ENCODE results near the gene MSANTD1. TPM values are rescaled to one million over a fixed set of nuclear protein-coding genes. Genes with fewer than 3 reads are reported as not detected.

MSANTD1 gene
- total RNA-seq, 1 experiment from 2014 or later: 1.4 TPM

- Mint-ChIP-seq H3K27ac (ENCODE audit: unreplicated experiment) (no peak overlapping the region), H3K36me3 (ENCODE audit: insufficient read depth, unreplicated experiment) (no peaks in the 10 kb centered on the region)
Measured at GRCh38 chr4:3201718-3202702, 46.9 kb upstream of the MSANTD1 start.

GRCh38 chr4:3202836-3203820 is 45.8 kb upstream of the MSANTD1 start:
- Mint-ChIP-seq H3K4me1 (ENCODE audit: low read depth, unreplicated experiment) (no peaks in the 10 kb centered on the region), H3K27ac (ENCODE audit: unreplicated experiment) (no peak overlapping the region), H3K9me3 (ENCODE audit: low read depth, unreplicated experiment) (no peaks in the 10 kb centered on the region), H3K4me3 (ENCODE audit: low read depth, unreplicated experiment) (no peak overlapping the region), H3K36me3 (ENCODE audit: insufficient read depth, unreplicated experiment) (no peaks in the 10 kb centered on the region), H3K27me3 (ENCODE audit: unreplicated experiment) (no peaks in the 10 kb centered on the region)
- no peak for TF ChIP-seq CTCF (IDR thresholded peaks at IDR 0.05; ENCODE audit: unreplicated experiment)
- intact Hi-C loops (cut with micrococcal nuclease; ENCODE audit: unreplicated experiment): no loop called here
- BruUV-seq (replicated peaks): no TSS peak
- DNase-seq: no peak
- CTCF ChIA-PET: interaction anchor here (1.2 kb wide), 1 partner anchor 89 kb away, joined by 4 read pairs; no protein-coding TSS in a partner anchor

More at GRCh38 chr4:3201718-3202702, 46.9 kb upstream of the MSANTD1 start:
- intact Hi-C loops (cut with micrococcal nuclease; ENCODE audit: unreplicated experiment): no loop called here
- TF ChIP-seq CTCF (IDR thresholded peaks at IDR 0.05; ENCODE audit: unreplicated experiment): no peak
- BruUV-seq (replicated peaks): no TSS peak
- CTCF ChIA-PET: no interaction called here
- Mint-ChIP-seq H3K4me3 (ENCODE audit: low read depth, unreplicated experiment) (no peak overlapping the region), H3K4me1 (ENCODE audit: low read depth, unreplicated experiment) (no peaks in the 10 kb centered on the region), H3K9me3 (ENCODE audit: low read depth, unreplicated experiment) (no peaks in the 10 kb centered on the region), H3K27me3 (ENCODE audit: unreplicated experiment) (no peaks in the 10 kb centered on the region)
- DNase-seq: no peak

- no peak for DNase-seq
- no TSS peak for BruUV-seq (replicated peaks)
- CTCF ChIA-PET: interaction anchor here (1.2 kb wide), 1 partner anchor 88 kb away, joined by 4 read pairs; no protein-coding TSS in a partner anchor
- Mint-ChIP-seq H3K4me3 (ENCODE audit: low read depth, unreplicated experiment) (no peak overlapping the region), H3K9me3 (ENCODE audit: low read depth, unreplicated experiment) (no peaks in the 10 kb centered on the region), H3K27ac (ENCODE audit: unreplicated experiment) (no peak overlapping the region), H3K36me3 (ENCODE audit: insufficient read depth, unreplicated experiment) (no peaks in the 10 kb centered on the region), H3K4me1 (ENCODE audit: low read depth, unreplicated experiment) (no peaks in the 10 kb centered on the region), H3K27me3 (ENCODE audit: unreplicated experiment) (no peaks in the 10 kb centered on the region)
- intact Hi-C loops (cut with micrococcal nuclease; ENCODE audit: unreplicated experiment): no loop called here
- TF ChIP-seq CTCF (IDR thresholded peaks at IDR 0.05; ENCODE audit: unreplicated experiment): no peak
Measured at GRCh38 chr4:3203971-3204431, 45.0 kb upstream of the MSANTD1 start.

- CTCF ChIA-PET: no interaction called here
- H3K4me1 Mint-ChIP-seq (ENCODE audit: low read depth, unreplicated experiment): no peaks in the 10 kb centered on the region
- no peak for TF ChIP-seq CTCF (IDR thresholded peaks at IDR 0.05; ENCODE audit: unreplicated experiment)
- no peaks in the 10 kb centered on the region for H3K36me3 Mint-ChIP-seq (ENCODE audit: insufficient read depth, unreplicated experiment)
- no peak overlapping the region for H3K4me3 Mint-ChIP-seq (ENCODE audit: low read depth, unreplicated experiment)
- DNase-seq: no peak
- no peaks in the 10 kb centered on the region for H3K27me3 Mint-ChIP-seq (ENCODE audit: unreplicated experiment)
- no peaks in the 10 kb centered on the region for H3K9me3 Mint-ChIP-seq (ENCODE audit: low read depth, unreplicated experiment)
- BruUV-seq (replicated peaks): no TSS peak
- H3K27ac Mint-ChIP-seq (ENCODE audit: unreplicated experiment): no peak overlapping the region
- intact Hi-C loops (cut with micrococcal nuclease; ENCODE audit: unreplicated experiment): no loop called here
Measured at GRCh38 chr4:3205995-3206394, 43.0 kb upstream of the MSANTD1 start.

Measured in Calu3 (cell line).